Measurements from ENCODE around the gene SMIM5.

Gene SMIM5

GRCh38 chr17:75639771-75640555, 6.7 kb downstream of the SMIM5 start:
- no peak for DNase-seq (ENCODE audit: low read depth, low spot score)

GRCh38 chr17:75640556-75641119, 7.4 kb downstream of the SMIM5 start:
- DNase-seq (ENCODE audit: low read depth, low spot score): no peak

GRCh38 chr17:75641343-75641742, 8.1 kb downstream of the SMIM5 start:
- no peak for DNase-seq (ENCODE audit: low read depth, low spot score)

- DNase-seq (ENCODE audit: low read depth, low spot score): no peak
Measured at GRCh38 chr17:75642182-75642783, 9.0 kb downstream of the SMIM5 start.

GRCh38 chr17:75642784-75643642, 9.8 kb downstream of the SMIM5 start:
- no peak for DNase-seq (ENCODE audit: low read depth, low spot score)

GRCh38 chr17:75643643-75644017, 10.4 kb downstream of the SMIM5 start:
- DNase-seq (ENCODE audit: low read depth, low spot score): no peak

GRCh38 chr17:75645501-75645888, 12.3 kb downstream of the SMIM5 start:
- no peak for DNase-seq (ENCODE audit: low read depth, low spot score)

- no peak for DNase-seq (ENCODE audit: low read depth, low spot score)
Measured at GRCh38 chr17:75645889-75646637, 12.8 kb downstream of the SMIM5 start.

- no peak for DNase-seq (ENCODE audit: low read depth, low spot score)
Measured at GRCh38 chr17:75646638-75646992, 13.4 kb downstream of the SMIM5 start.

- DNase-seq (ENCODE audit: low read depth, low spot score): no peak
Measured at GRCh38 chr17:75647061-75647460, 13.8 kb downstream of the SMIM5 start.

GRCh38 chr17:75647921-75648320, 14.7 kb downstream of the SMIM5 start:
- DNase-seq (ENCODE audit: low read depth, low spot score): no peak

GRCh38 chr17:75649687-75650086, 16.5 kb downstream of the SMIM5 start:
- no peak for DNase-seq (ENCODE audit: low read depth, low spot score)

GRCh38 chr17:75650874-75651273, 17.6 kb downstream of the SMIM5 start:
- DNase-seq (ENCODE audit: low read depth, low spot score): no peak

- no peak for DNase-seq (ENCODE audit: low read depth, low spot score)
Measured at GRCh38 chr17:75652341-75652740, 19.1 kb downstream of the SMIM5 start.

GRCh38 chr17:75652934-75653549, 19.8 kb downstream of the SMIM5 start:
- DNase-seq (ENCODE audit: low read depth, low spot score): no peak

- no peak for DNase-seq (ENCODE audit: low read depth, low spot score)
Measured at GRCh38 chr17:75654176-75654575, 20.9 kb downstream of the SMIM5 start.

- DNase-seq (ENCODE audit: low read depth, low spot score): no peak
Measured at GRCh38 chr17:75658237-75658636, 25.0 kb downstream of the SMIM5 start.

- no peak for DNase-seq (ENCODE audit: low read depth, low spot score)
Measured at GRCh38 chr17:75661531-75661930, 28.3 kb downstream of the SMIM5 start.

GRCh38 chr17:75662511-75662910, 29.3 kb downstream of the SMIM5 start:
- DNase-seq (ENCODE audit: low read depth, low spot score): no peak

- no peak for DNase-seq (ENCODE audit: low read depth, low spot score)
Measured at GRCh38 chr17:75664099-75664549, 30.9 kb downstream of the SMIM5 start.

GRCh38 chr17:75665981-75666380, 32.7 kb downstream of the SMIM5 start:
- DNase-seq (ENCODE audit: low read depth, low spot score): no peak

Measured in activated naive CD8-positive, alpha-beta T cell treated with anti-CD3 and anti-CD28 coated beads, Interleukin-2, amount 50 U/mL, for 16 hours (primary cell).